ENCODE data around the gene PISD.

GRCh38 chr22:31613904-31614296 lies 48.1 kb downstream of the PISD start:
- TF ChIP-seq, protein P1, sequence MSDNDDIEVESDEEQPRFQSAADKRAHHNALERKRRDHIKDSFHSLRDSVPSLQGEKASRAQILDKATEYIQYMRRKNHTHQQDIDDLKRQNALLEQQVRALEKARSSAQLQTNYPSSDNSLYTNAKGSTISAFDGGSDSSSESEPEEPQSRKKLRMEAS (IDR thresholded peaks at IDR 0.05; ENCODE audit: insufficient read depth, insufficient read length), result no peak
- no peak for TF ChIP-seq EZH2 (IDR thresholded peaks at IDR 0.05; ENCODE audit: borderline replicate concordance, low read depth, low read length, severe bottlenecking)
- TF ChIP-seq, protein P2, sequence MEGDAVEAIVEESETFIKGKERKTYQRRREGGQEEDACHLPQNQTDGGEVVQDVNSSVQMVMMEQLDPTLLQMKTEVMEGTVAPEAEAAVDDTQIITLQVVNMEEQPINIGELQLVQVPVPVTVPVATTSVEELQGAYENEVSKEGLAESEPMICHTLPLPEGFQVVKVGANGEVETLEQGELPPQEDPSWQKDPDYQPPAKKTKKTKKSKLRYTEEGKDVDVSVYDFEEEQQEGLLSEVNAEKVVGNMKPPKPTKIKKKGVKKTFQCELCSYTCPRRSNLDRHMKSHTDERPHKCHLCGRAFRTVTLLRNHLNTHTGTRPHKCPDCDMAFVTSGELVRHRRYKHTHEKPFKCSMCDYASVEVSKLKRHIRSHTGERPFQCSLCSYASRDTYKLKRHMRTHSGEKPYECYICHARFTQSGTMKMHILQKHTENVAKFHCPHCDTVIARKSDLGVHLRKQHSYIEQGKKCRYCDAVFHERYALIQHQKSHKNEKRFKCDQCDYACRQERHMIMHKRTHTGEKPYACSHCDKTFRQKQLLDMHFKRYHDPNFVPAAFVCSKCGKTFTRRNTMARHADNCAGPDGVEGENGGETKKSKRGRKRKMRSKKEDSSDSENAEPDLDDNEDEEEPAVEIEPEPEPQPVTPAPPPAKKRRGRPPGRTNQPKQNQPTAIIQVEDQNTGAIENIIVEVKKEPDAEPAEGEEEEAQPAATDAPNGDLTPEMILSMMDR (IDR thresholded peaks at IDR 0.05; ENCODE audit: extremely low read depth in 1 of 2, insufficient read depth in 1 of 2, low read depth in 1 of 2, low read length in 2 of 2), result no peak
